Measurements from ENCODE around the gene PRKG1.
A peak's percentile ranks its signal among the peaks of the same experiment; 100 is the strongest.

Gene PRKG1

DNA sequence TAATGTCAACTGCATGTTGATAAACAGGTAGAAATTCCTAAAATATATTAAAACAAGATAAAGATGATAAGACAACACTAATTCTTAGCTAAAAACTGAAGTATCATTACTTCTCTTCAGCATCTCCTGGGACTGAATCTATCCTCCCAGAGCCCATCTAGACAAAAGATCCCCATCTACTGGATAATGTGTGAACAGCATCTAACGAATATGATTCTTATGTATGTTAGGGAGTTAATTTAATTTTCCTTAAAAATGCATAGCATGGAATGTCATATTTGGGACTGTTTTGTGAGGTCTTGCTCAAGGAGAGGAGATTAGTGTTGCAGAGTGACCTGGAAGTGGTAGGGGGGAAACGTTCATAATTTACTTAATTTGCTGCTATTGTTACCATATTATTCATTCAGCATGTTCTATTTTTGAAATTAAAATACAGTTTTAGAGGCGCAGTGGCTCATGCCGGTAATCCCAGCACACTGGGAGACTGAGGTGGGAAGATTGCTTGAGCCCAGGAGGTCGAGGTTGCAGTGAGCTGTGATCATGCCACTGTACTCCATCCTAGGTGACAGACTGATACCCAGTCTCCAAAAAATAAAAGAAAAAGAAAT, 930.2 kb downstream of the PRKG1 start:
- Histone ChIP-seq H3K36me3 (ENCODE audit: insufficient read depth, low read length) (no peaks in the 10 kb centered on the region), H3K4me2 (ENCODE audit: low read depth, low read length, poor library complexity, severe bottlenecking) (no peak overlapping the region), H2AFZ (ENCODE audit: low read length) (no peak overlapping the region), H3K27me3 (ENCODE audit: insufficient read depth, low read length, poor library complexity, severe bottlenecking) (no peaks in the 10 kb centered on the region), H3F3A (ENCODE audit: low read depth) (no peaks in the 10 kb centered on the region), H3K79me2 (ENCODE audit: insufficient read depth, low read length) (no peaks in the 10 kb centered on the region), H3K4me3 (ENCODE audit: low read length, poor library complexity, severe bottlenecking) (no peak overlapping the region), H4K20me1 (ENCODE audit: insufficient read depth, low read length, poor library complexity, severe bottlenecking) (no peaks in the 10 kb centered on the region), H3K9me3 (ENCODE audit: insufficient read depth, low read depth, low read length) (no peaks in the 10 kb centered on the region; the same call in 1 of the 2 replicates), H3K9me2 (replicated peaks; ENCODE audit: low read depth, low read length) (no peaks in the 10 kb centered on the region), H3K9ac (ENCODE audit: low read depth, low read length, poor library complexity, severe bottlenecking) (no peak overlapping the region), H3K4me1 (ENCODE audit: insufficient read depth, low read length, poor library complexity, severe bottlenecking) (no peaks in the 10 kb centered on the region)
- no peak for TF ChIP-seq EZH2phosphoT487 (IDR thresholded peaks at IDR 0.05; ENCODE audit: borderline replicate concordance)
- TF ChIP-seq, protein P1, sequence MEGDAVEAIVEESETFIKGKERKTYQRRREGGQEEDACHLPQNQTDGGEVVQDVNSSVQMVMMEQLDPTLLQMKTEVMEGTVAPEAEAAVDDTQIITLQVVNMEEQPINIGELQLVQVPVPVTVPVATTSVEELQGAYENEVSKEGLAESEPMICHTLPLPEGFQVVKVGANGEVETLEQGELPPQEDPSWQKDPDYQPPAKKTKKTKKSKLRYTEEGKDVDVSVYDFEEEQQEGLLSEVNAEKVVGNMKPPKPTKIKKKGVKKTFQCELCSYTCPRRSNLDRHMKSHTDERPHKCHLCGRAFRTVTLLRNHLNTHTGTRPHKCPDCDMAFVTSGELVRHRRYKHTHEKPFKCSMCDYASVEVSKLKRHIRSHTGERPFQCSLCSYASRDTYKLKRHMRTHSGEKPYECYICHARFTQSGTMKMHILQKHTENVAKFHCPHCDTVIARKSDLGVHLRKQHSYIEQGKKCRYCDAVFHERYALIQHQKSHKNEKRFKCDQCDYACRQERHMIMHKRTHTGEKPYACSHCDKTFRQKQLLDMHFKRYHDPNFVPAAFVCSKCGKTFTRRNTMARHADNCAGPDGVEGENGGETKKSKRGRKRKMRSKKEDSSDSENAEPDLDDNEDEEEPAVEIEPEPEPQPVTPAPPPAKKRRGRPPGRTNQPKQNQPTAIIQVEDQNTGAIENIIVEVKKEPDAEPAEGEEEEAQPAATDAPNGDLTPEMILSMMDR (conservative IDR thresholded peaks at IDR 0.05; ENCODE audit: low read length) = peak; percentile 73

DNA sequence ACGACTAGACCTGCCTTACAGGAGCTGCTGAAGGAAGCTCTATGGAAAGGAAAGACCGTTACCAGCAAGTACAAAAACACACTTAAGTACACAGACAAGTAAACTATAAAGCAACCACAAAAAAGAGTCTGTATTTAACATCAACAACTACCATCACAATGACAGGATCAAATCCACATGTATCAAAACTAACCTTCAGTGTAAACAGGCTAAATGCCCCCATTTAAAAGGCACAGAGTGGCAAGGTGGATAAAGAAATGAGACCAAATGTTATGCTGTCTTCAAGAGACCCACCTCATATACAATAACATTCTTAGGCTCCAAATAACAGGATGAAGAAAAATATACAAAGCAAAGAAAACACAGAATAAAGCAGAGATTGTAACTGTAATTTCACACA, 932.8 kb downstream of the PRKG1 start:
- no peak overlapping the region for H2AFZ ChIP-seq (ENCODE audit: low read length)
- H3K27me3 ChIP-seq (ENCODE audit: insufficient read depth, low read length, poor library complexity, severe bottlenecking) = no peaks in the 10 kb centered on the region
- H3K79me2 ChIP-seq (ENCODE audit: insufficient read depth, low read length) = no peaks in the 10 kb centered on the region
- H3K9ac ChIP-seq (ENCODE audit: low read depth, low read length, poor library complexity, severe bottlenecking) = no peak overlapping the region
- no peak overlapping the region for H3K4me2 ChIP-seq (ENCODE audit: low read depth, low read length, poor library complexity, severe bottlenecking)
- no peaks in the 10 kb centered on the region for H3F3A ChIP-seq (ENCODE audit: low read depth)
- no peaks in the 10 kb centered on the region for H3K4me1 ChIP-seq (ENCODE audit: insufficient read depth, low read length, poor library complexity, severe bottlenecking)
- no peaks in the 10 kb centered on the region; the same call in 1 of the 2 replicates for H3K9me3 ChIP-seq (ENCODE audit: insufficient read depth, low read depth, low read length)
- H4K20me1 ChIP-seq (ENCODE audit: insufficient read depth, low read length, poor library complexity, severe bottlenecking) = no peaks in the 10 kb centered on the region
- H3K36me3 ChIP-seq (ENCODE audit: insufficient read depth, low read length) = no peaks in the 10 kb centered on the region
- H3K9me2 ChIP-seq (replicated peaks; ENCODE audit: low read depth, low read length) = no peaks in the 10 kb centered on the region
- TF ChIP-seq, protein P1 (conservative IDR thresholded peaks at IDR 0.05; ENCODE audit: low read length) = no peak
- no peak for TF ChIP-seq EZH2phosphoT487 (IDR thresholded peaks at IDR 0.05; ENCODE audit: borderline replicate concordance)
- H3K4me3 ChIP-seq (ENCODE audit: low read length, poor library complexity, severe bottlenecking) = no peak overlapping the region

DNA sequence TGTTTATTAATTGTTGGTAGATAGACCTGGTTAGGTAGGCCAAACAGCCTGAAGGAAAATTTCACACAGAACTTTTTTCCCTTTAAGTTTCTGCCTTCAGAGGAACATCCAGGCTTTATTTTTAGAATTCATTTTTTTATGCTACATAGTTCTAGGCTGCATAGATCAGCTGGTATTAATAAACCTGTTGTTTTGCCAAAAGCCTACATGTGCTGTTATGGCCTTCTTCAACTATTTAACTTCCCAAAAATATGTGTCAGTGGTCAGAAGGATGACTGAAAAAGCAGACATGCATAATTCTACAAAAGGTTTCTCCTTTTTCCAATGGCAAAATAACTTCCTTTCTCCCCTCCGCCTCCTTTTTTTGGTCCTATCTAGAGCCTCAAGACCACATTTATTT, 936.8 kb downstream of the PRKG1 start:
- TF ChIP-seq, protein P1 (conservative IDR thresholded peaks at IDR 0.05; ENCODE audit: low read length) = no peak
- no peak for TF ChIP-seq EZH2phosphoT487 (IDR thresholded peaks at IDR 0.05; ENCODE audit: borderline replicate concordance)
- H3K4me3 ChIP-seq (ENCODE audit: low read length, poor library complexity, severe bottlenecking) = no peak overlapping the region
- H4K20me1 ChIP-seq (ENCODE audit: insufficient read depth, low read length, poor library complexity, severe bottlenecking) = no peaks in the 10 kb centered on the region
- H2AFZ ChIP-seq (ENCODE audit: low read length) = no peak overlapping the region
- H3K4me1 ChIP-seq (ENCODE audit: insufficient read depth, low read length, poor library complexity, severe bottlenecking) = no peaks in the 10 kb centered on the region
- no peak overlapping the region for H3K4me2 ChIP-seq (ENCODE audit: low read depth, low read length, poor library complexity, severe bottlenecking)
- no peaks in the 10 kb centered on the region for H3K79me2 ChIP-seq (ENCODE audit: insufficient read depth, low read length)
- H3K27me3 ChIP-seq (ENCODE audit: insufficient read depth, low read length, poor library complexity, severe bottlenecking) = no peaks in the 10 kb centered on the region
- H3F3A ChIP-seq (ENCODE audit: low read depth) = no peaks in the 10 kb centered on the region
- H3K9me3 ChIP-seq (ENCODE audit: insufficient read depth, low read depth, low read length) = no peaks in the 10 kb centered on the region; the same call in 1 of the 2 replicates
- H3K36me3 ChIP-seq (ENCODE audit: insufficient read depth, low read length) = no peaks in the 10 kb centered on the region
- H3K9ac ChIP-seq (ENCODE audit: low read depth, low read length, poor library complexity, severe bottlenecking) = no peak overlapping the region
- no peaks in the 10 kb centered on the region for H3K9me2 ChIP-seq (replicated peaks; ENCODE audit: low read depth, low read length)

All from Loucy (cell line).